HEK293 (cell line): ENCODE results near the gene OLFM1.

Experiments used
- GFI1B ChIP-seq: fragments of 450-650 bp; formaldehyde crosslinking; IDR thresholded peaks from 2 replicates; pipeline ENCODE4 v1.5.1; 2016; ENCODE audit warnings: missing biosample characterization, missing genetic modification characterization
- ZBTB1 ChIP-seq: fragments of 450-650 bp; formaldehyde crosslinking; IDR thresholded peaks from 2 replicates; pipeline ENCODE4 v1.5.1; 2016; ENCODE audit warnings: missing biosample characterization, missing genetic modification characterization
- ZNF2 ChIP-seq: fragments of 450-650 bp; formaldehyde crosslinking; IDR thresholded peaks from 2 replicates; pipeline ENCODE4 v1.5.1; 2016; ENCODE audit warnings: missing biosample characterization, missing genetic modification characterization
- ZNF350 ChIP-seq: fragments of 450-650 bp; formaldehyde crosslinking; IDR thresholded peaks from 2 replicates; pipeline ENCODE4 v1.5.0; 2017; ENCODE audit warnings: missing biosample characterization, mild to moderate bottlenecking, missing genetic modification characterization
- ZSCAN30 ChIP-seq: fragments of 450-650 bp; IDR thresholded peaks from 2 replicates; pipeline ENCODE4 v1.5.1; 2018; ENCODE audit warnings: missing biosample characterization, mild to moderate bottlenecking, missing genetic modification characterization, moderate library complexity
- TF ChIP-seq, protein P1 (sequence below): fragments of 450-650 bp; formaldehyde crosslinking; IDR thresholded peaks from 2 replicates; pipeline ENCODE4 v1.5.1; 2016; ENCODE audit warnings: missing biosample characterization, missing genetic modification characterization
- TF ChIP-seq, protein P2 (sequence below): IDR thresholded peaks from 2 replicates; pipeline ENCODE4 v1.6.1; 2011; ENCODE audit warnings: mild to moderate bottlenecking, low read depth, low read length, borderline replicate concordance
- TF ChIP-seq, protein P3 (sequence below): fragments of 450-650 bp; formaldehyde crosslinking; IDR thresholded peaks from 2 replicates; pipeline ENCODE4 v1.5.1; 2016; ENCODE audit warnings: missing biosample characterization, missing genetic modification characterization, low read depth

DNA sequence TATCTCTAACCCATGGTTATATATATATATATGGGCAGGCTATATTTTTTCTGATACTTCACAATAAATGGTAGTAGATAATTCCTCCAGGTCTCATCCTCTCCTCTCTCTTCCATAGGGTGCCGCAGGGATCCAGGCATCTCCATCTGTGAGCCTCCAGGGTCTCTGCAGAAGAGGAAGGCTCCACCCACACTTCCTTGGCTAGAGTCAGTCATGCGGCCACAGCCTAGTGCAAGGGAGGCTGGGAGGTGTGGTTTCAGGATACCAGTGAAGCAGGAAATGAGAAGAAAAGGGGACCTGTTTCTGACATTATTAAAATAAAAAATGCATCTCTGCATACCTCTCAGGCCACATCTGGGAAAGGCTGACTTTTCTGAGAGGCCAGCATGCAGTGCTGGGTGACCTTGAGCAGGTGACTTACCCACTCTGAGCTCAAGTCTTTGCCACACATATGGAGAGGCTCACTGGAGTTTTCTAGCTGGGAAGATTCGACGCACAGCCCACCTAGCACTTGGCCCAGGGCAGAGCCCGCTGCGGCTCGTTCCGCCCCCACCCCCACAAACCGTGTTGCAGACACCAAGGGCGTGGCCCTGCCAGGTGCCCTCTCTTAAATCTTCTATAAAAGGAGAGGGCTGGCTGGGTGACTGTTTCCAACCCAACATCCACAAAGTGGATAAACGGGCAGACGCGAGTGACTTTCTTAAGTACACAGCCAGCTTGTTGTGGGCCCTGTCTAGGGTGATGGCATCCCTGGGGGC is 47.9 kb downstream of the OLFM1 start:
- TF ChIP-seq, protein P1, sequence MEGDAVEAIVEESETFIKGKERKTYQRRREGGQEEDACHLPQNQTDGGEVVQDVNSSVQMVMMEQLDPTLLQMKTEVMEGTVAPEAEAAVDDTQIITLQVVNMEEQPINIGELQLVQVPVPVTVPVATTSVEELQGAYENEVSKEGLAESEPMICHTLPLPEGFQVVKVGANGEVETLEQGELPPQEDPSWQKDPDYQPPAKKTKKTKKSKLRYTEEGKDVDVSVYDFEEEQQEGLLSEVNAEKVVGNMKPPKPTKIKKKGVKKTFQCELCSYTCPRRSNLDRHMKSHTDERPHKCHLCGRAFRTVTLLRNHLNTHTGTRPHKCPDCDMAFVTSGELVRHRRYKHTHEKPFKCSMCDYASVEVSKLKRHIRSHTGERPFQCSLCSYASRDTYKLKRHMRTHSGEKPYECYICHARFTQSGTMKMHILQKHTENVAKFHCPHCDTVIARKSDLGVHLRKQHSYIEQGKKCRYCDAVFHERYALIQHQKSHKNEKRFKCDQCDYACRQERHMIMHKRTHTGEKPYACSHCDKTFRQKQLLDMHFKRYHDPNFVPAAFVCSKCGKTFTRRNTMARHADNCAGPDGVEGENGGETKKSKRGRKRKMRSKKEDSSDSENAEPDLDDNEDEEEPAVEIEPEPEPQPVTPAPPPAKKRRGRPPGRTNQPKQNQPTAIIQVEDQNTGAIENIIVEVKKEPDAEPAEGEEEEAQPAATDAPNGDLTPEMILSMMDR = no peak
- TF ChIP-seq, protein P2, sequence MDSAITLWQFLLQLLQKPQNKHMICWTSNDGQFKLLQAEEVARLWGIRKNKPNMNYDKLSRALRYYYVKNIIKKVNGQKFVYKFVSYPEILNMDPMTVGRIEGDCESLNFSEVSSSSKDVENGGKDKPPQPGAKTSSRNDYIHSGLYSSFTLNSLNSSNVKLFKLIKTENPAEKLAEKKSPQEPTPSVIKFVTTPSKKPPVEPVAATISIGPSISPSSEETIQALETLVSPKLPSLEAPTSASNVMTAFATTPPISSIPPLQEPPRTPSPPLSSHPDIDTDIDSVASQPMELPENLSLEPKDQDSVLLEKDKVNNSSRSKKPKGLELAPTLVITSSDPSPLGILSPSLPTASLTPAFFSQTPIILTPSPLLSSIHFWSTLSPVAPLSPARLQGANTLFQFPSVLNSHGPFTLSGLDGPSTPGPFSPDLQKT = no peak
- TF ChIP-seq, protein P3, sequence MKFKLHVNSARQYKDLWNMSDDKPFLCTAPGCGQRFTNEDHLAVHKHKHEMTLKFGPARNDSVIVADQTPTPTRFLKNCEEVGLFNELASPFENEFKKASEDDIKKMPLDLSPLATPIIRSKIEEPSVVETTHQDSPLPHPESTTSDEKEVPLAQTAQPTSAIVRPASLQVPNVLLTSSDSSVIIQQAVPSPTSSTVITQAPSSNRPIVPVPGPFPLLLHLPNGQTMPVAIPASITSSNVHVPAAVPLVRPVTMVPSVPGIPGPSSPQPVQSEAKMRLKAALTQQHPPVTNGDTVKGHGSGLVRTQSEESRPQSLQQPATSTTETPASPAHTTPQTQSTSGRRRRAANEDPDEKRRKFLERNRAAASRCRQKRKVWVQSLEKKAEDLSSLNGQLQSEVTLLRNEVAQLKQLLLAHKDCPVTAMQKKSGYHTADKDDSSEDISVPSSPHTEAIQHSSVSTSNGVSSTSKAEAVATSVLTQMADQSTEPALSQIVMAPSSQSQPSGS (tag by site-specific recombination) = no peak
- TF ChIP-seq GFI1B (tag by site-specific recombination) = no peak
- no peak for TF ChIP-seq ZBTB1 (tag by site-specific recombination)
- TF ChIP-seq ZSCAN30 (tag by site-specific recombination) = no peak
- no peak for TF ChIP-seq ZNF2
- TF ChIP-seq ZNF350 (tag by site-specific recombination) = no peak
